HG03575 (cell line): Measurements from ENCODE around the gene SH3RF3.

ENCODE experiments used
- ATAC-seq: cut with Tn5 transposase; IDR thresholded peaks from one replicate; pipeline ENCODE4 v1.9.1; 2021; ENCODE audit not compliant: unreplicated experiment, insufficient number of reproducible peaks, low FRiP score; ENCODE audit errors: extremely low read depth

SH3RF3 gene

GRCh38 chr2:109287413-109287812 lies 158.4 kb downstream of the SH3RF3 start:
- no peak for ATAC-seq

GRCh38 chr2:109287838-109288237 lies 158.8 kb downstream of the SH3RF3 start:
- no peak for ATAC-seq

- ATAC-seq: no peak
These were observed 159.8 kb downstream of the SH3RF3 start for GRCh38 chr2:109288544-109289368.

DNA sequence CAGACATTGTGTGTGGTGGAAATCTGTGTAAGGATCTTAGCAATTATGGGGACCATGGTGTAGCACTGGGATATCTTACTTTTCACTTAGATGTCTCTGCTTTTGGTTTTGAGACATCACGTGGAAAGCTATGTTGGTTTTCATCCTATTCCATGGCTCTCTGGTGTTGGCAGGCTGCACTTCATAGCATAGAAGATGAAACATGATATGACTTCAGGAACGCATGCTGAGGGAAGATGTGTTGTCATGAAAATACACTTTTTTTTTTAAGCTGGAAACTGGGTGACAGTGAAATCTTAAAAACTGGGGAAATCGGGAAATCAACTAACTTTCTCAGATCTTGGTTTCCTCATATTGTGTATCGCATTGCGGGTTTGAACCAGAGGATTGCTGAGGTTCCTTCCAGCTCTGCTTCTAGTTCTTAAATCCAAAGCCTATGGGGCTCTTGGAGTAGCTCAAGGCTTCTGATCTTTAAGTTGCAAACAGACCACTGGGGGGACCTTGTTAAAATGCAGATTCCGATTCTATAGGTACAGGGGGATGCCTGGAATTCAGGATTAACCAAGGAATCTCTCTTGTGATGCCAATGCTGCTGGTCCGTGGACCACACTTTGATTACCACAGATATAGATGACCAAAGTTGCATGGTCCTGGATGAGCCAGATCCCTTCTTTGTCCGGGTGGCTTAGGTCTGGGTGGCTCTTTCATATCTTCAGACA lies 160.7 kb downstream of the SH3RF3 start:
- ATAC-seq: no peak

DNA sequence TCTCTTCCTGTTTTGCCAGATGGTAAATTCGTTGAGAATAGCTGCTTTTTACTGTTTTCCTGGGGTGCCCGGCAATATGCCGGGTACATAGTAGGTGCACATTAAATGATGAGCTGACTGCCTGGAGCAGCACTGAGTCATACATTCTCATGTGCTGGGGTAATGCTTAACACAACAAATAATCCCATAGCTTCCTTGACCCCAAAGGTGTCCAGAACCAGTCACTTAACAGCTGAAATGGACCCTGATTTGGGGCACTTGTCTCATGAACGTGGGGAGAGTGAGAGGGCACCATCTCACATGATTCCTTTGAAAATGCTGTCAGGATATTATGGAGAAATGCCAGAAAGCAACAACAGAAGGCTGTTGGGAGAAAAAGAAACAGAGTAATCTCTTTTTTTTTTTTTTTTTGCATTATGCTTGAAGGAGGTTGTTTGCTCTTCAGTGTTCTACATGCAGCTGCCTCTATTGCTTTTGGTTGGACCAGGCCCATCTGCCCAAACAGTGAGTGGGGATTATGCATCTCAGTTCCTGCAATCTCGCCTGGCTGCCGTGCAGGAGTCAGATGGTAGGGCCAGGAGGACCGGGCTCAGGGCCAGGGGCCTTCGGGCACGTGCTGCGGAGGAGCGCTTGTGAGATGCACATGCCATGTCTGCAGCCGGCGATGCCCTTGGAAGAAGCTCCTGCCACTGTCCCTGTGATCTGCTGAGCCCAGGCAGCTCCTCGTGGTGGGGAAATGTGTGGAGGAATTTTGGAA lies 162.1 kb downstream of the SH3RF3 start:
- ATAC-seq: no peak

DNA sequence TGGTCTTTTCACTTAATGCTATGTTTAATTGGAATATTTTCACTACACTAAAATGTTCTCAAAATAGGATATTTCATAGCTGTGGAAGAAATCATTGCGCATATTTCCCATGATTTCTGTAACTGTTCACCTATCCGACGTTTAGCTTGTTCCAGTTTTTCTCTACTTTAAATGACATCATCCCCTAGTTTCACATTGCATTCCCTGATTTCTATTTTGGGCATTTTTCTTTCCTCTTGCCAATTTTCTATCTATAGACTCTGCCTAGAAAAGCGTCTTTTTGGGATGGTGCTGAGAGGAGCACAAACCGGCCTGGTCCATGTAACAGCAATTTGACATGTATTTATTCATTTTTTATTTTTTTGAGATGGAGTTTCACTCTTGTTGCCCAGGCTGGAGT lies 163.4 kb downstream of the SH3RF3 start:
- no peak for ATAC-seq

DNA sequence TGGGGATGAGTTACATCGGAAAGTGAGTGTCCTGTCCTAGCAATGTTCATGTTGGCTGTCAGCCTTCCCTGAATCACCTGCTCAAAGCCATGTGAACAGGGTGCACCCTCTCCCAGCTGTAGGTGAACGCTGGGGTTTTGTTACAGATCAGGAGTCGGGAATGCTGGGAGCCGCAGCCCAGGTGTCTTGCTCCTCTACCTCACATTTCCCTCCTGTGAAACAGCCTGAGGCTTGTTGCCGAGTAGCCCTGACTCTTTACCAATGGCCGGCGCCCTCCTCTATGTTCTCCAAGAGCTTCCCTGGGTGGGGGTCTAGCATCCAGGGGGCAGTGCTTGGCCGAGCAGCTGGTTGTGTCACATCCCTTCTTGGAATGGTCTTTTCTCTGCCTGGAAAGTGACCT lies 164.7 kb downstream of the SH3RF3 start:
- ATAC-seq: no peak

- no peak for ATAC-seq
These were observed 165.5 kb downstream of the SH3RF3 start for GRCh38 chr2:109294523-109294922.

- ATAC-seq: no peak
These were observed 166.2 kb downstream of the SH3RF3 start for GRCh38 chr2:109295070-109295780.

GRCh38 chr2:109295781-109296117 lies 166.7 kb downstream of the SH3RF3 start:
- ATAC-seq: no peak

DNA sequence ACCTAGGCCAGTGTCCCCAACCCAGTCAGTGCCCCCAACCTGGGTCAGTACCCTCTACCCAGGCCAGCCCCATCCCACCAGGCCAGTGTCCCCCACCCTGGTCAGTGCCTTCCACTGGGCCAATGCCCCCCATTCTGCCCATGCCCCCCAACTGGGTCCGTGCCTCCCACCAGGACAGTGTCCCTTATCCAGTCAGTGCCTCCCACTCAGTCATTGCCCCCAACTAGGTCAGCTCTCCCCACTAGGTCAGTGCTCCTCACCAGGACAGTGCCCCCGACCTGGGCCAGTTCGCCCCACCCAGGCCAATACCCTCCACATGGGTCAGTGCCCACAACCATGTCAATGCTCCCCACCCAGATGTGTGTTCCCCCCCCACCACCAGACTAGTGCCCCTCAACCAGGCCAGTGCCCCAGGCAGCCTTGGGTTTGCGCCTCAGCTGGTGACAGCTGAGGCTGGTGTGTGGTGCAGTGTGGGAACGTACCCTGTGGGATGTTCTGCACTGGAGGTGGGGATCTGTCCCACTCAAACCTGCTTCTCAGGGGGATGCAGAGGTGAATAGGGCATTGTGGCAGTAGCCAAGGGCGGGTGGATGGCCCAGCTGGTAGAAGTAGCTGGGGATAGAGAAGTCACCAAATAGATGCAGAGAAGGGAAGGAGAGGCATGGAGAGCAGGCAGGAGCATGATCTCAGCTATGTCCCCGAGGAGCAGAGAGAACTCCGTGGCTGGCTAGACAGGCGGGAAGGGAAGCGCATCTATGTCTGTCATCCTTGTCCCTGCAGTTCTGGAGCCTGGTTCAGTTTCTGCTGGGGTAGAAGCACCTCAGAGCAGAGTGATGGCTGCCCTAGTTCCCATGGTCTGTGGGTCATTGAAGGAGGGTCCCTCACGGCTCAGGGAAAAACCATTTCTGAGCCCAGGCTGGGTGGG lies 168.8 kb downstream of the SH3RF3 start:
- ATAC-seq: no peak

GRCh38 chr2:109298851-109299250 lies 169.8 kb downstream of the SH3RF3 start:
- ATAC-seq: no peak

DNA sequence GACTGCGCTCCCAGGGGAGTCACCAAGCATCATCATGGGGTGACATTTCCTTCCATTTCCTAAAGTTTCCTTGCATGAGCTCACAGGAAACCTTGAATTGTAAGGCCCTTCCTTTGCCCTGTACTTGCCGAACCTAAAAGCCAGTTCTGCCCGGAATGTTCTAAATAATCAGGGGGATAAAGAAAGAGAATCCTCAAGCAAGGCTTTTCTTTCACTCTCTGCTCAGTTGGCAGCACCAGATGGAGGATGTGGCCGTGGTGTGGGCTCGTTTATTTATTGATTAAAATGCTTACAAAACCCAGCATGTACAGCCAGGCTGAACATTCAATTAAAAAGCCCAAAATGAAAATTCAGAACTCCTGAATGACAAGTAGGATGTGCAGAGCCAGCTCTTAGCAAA lies 170.5 kb downstream of the SH3RF3 start:
- no peak for ATAC-seq

DNA sequence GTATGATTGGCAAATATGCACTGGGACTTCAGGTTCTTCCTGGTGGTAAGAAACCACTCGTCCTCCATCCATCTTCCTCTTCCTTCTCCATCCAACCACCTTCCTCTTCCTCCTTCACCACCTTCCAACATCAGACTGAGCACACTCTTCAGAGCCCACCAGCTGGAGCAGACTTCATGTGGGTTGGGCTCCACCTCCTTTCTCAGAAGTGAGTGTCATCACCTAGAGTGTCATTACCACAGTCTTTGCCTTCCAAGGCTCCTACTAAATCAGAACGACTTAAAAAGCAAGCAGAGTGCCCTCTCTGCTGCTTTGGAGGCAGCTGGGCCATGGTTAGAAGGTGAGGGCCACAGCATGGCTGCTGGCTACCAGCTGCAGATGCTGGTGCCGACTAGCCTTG lies 171.6 kb downstream of the SH3RF3 start:
- ATAC-seq: no peak

DNA sequence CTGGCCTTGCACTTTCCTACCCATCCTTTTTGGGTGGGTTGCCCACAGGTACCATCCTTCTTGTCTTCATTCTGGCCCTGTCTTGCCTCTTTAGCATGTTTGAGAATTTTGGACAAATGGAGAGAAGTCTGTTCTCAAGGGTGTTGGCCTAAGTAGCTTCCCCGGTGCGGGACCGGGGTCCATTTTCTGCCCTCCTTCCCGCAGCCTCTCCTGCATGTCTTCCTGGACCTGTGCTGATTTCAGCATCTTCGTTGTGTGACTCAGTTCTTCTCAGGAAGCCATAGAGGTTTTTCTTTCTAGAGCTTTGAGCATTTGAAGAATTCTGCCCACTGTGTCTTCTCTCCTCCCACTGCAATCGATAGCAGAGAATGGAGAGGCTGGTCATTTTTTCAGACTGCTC lies 172.7 kb downstream of the SH3RF3 start:
- no peak for ATAC-seq

GRCh38 chr2:109302319-109302718 lies 173.3 kb downstream of the SH3RF3 start:
- ATAC-seq: no peak

DNA sequence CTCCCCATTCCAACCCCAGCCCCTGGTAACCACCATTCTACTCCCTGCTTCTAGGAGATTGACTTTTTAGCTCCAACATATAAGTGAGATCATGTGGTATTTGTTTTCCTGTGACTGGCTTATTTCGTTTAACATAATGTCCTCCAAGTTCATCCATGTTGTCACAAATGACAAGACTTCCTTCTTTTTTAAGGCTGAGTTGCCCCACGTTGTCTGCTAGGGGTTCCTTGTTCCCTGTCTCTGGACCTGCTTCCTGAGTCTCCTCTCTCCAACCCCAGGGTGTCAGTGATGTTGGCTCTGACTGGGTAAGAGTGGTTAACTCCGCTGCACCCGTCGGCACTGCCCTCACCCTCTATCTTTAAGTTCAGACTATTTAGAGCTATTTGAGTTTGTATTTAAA lies 175.2 kb downstream of the SH3RF3 start:
- ATAC-seq: no peak

- ATAC-seq: no peak
These were observed 175.9 kb downstream of the SH3RF3 start for GRCh38 chr2:109304731-109305470.
